Measurements from ENCODE around the gene SESN2. TPM values are rescaled to one million over a fixed set of nuclear protein-coding genes. Genes with fewer than 3 reads are reported as not detected.

Gene SESN2
- total RNA-seq, 2 experiments from 2014 or later: 8.8 to 9.6 TPM

DNA sequence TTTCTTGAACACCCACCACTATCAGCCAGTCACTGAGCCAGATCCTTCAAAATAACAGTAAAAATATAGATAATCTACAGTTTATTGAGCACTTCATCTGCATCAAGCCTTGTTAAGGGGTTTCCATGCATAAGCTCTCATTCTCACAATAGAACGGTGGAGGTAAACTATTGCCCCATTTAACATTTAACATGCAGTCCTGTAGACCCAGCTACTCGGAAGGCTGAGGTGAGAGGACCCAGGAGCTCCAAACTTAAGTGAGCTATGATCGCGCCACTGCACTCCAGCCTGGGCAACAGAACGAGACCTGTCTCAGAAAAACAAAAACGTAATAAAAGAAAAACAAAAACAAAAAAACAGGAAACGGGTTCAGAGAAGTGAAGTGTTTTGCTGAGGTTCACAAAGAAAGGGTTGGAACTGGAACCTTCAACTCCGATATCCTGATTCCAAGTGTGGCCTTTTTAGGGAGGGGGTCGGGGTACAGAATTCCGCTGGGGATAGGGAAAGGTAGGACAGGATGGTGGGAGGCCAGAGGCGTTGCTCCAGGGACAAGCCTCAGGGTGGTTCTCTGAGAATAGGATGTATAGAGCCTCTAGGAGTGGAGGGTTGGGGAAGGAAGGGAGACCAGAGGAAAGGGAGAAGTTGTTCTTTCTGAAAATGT, 11.6 kb upstream of the SESN2 start:
- Mint-ChIP-seq H3K9me3 (no peaks in the 10 kb centered on the region), H3K36me3 (ENCODE audit: low read depth) (no peaks in the 10 kb centered on the region), H3K27me3 (no peaks in the 10 kb centered on the region), H3K4me1 (ENCODE audit: low read depth) (peaks cover 55% of the 10 kb centered on the region), H3K27ac (peak overlapping the region; percentile 86), H3K4me3 (peak overlapping the region; percentile 87)
- peak in 3 of 14 experiments; percentile 22 to 49 (median 48) for DNase-seq
- intact Hi-C loops (cut with DNase I, micrococcal nuclease): loop anchor here (1.0 to 10.0 kb wide), 17 partner anchors 9 to 935 kb away; partner anchors contain the start of genes DNAJC8 (in 1 of the 2), MED18 (in 1 of the 2), PHACTR4 (in 1 of the 2) and RCC1 (in 1 of the 2)
- peaks cover 61% of the 10 kb centered on the region for H3K4me1 ChIP-seq (ENCODE audit: insufficient read depth, low read length)
- H3K36me3 ChIP-seq (ENCODE audit: insufficient read depth, low read length): no peaks in the 10 kb centered on the region
- peak overlapping the region; percentile 78 for H3K4me3 ChIP-seq (ENCODE audit: low read length)
- CTCF ChIA-PET: interaction anchor here (0.7 to 3.0 kb wide), 23 partner anchors 10 to 629 kb away, joined by 3 to 47 read pairs (median 5); partner anchors contain the start of genes ATP5IF1, MED18, PHACTR4 and SESN2
- no peak for TF ChIP-seq CTCF (IDR thresholded peaks at IDR 0.05)
- no peaks in the 10 kb centered on the region for H3K27me3 ChIP-seq (ENCODE audit: control insufficient read depth in 1 of 2, insufficient read depth in 2 of 2, low read length in 2 of 2)
- ATAC-seq (ENCODE audit: poor library complexity): no peak
- H3K27ac ChIP-seq (ENCODE audit: low read depth in 1 of 2, low read length in 2 of 2): peak overlapping the region; percentile 80 to 99
- POLR2A ChIA-PET: interaction anchor here (0.7 to 7.1 kb wide), 10 partner anchors 11 to 395 kb away, joined by 3 to 131 read pairs (median 6); partner anchors contain the start of genes ATP5IF1, DNAJC8, EYA3 and MED18
- no peaks in the 10 kb centered on the region for H3K9me3 ChIP-seq (ENCODE audit: control insufficient read depth in 1 of 2, insufficient read depth in 1 of 2, low read length in 2 of 2)

DNA sequence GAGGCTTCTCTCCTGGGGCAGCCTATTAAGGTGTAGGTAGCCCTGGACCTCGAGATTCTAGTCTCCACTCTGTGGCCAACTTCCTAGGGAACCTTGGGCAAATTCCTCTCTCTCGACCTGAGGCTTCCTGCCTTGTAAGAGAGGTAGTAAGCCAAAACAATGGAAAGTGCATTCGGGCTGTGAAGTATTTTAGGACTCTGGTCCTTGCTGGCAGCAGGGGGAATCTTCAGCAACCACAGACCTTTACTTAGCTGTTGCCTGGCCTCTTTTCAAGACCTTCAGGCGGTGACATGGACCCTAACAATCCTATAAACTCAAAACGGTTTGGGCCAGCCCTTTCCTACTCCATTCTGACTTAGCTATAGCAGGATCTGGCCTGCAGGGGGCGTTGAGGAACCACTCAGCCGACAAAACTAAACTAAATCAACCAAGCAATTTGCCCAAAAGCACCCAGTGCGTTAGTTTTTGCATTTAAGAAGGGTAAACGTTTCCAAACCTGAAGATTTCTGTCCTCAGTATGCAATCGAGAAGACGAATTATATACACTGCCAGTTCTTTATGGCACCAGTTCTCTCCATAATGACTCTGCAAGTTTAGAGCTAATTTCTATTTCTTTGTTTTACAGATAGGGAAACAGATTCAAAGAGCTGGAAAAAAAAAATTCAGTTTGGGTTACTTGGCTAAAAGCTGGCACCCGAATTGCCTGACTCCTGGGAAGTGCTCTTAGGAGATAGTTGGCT, 10.9 kb upstream of the SESN2 start:
- peak overlapping the region; percentile 78 for H3K4me3 ChIP-seq (ENCODE audit: low read length)
- Mint-ChIP-seq H3K27ac (peak overlapping the region; percentile 86), H3K4me3 (peak overlapping the region; percentile 87), H3K36me3 (ENCODE audit: low read depth) (no peaks in the 10 kb centered on the region), H3K4me1 (ENCODE audit: low read depth) (peaks cover 49% of the 10 kb centered on the region), H3K9me3 (no peaks in the 10 kb centered on the region), H3K27me3 (no peaks in the 10 kb centered on the region)
- CTCF ChIA-PET: interaction anchor here (0.6 to 3.0 kb wide), 26 partner anchors 10 to 628 kb away, joined by 3 to 47 read pairs (median 4); partner anchors contain the start of genes ATP5IF1, MED18, PHACTR4 and SESN2
- no peaks in the 10 kb centered on the region for H3K9me3 ChIP-seq (ENCODE audit: control insufficient read depth in 1 of 2, insufficient read depth in 1 of 2, low read length in 2 of 2)
- DNase-seq: peak; percentile 70 to 91 (median 78)
- H3K36me3 ChIP-seq (ENCODE audit: insufficient read depth, low read length): no peaks in the 10 kb centered on the region
- intact Hi-C loops (cut with DNase I, micrococcal nuclease): loop anchor here (1.0 to 10.0 kb wide), 13 partner anchors 8 to 934 kb away; partner anchors contain the start of genes MED18 (in 1 of the 2), PHACTR4 (in 1 of the 2), RCC1 (in 1 of the 2) and RNU11 (in 1 of the 2)
- TF ChIP-seq CTCF (IDR thresholded peaks at IDR 0.05): peak; percentile 92
- POLR2A ChIA-PET: interaction anchor here (0.6 to 7.1 kb wide), 16 partner anchors 10 to 400 kb away, joined by 3 to 131 read pairs (median 4); partner anchors contain the start of genes ATP5IF1, DNAJC8, MED18 and RCC1
- no peaks in the 10 kb centered on the region for H3K27me3 ChIP-seq (ENCODE audit: control insufficient read depth in 1 of 2, insufficient read depth in 2 of 2, low read length in 2 of 2)
- ATAC-seq (ENCODE audit: poor library complexity): peak; percentile 23
- peaks cover 54% of the 10 kb centered on the region for H3K4me1 ChIP-seq (ENCODE audit: insufficient read depth, low read length)
- H3K27ac ChIP-seq (ENCODE audit: low read depth in 1 of 2, low read length in 2 of 2): peak overlapping the region; percentile 80 to 99

Measured in CD4-positive, alpha-beta T cell (primary cell).